Measurements from ENCODE around the gene XCR1. TPM values are rescaled to one million over a fixed set of nuclear protein-coding genes. Genes with fewer than 3 reads are reported as not detected.

Gene XCR1
- total RNA-seq, 1 experiment from 2014 or later: 0.02 TPM

DNA sequence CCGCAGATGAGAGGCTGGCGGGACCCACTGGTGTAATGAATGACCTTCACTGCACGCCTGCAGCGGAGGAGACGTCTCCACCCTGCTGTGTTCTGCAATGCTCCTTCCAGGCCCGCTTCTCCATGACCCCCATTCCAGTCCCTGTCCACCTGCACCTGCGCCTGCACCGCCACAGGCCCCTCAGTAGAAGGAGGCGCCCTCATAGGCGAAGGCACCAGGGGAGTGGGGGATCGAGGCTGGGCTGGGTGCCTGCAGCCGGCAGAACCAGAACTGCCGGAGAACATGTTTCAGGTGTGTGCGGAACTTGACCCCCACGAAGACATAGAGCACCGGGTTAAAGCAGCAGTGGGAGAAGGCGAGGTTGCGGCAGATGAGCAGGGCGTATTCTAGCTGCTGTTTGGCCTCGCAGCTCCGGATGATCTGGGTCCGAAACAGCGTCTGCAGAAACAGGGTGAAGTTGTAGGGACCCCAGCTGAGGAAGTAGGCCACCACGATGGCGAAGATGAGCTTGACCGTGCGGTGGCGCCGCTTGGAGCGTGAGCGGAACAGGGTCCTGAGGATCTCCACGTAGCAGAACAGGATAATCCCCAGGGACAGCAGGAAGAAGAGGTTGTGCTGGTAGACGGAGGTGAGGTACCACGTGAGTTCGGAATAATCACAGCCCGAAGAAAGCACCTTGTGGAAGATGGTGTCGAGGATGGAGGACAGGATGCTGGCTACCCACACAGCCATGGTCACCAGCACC is 6.3 kb downstream of the XCR1 start:
- Mint-ChIP-seq H3K9me3 (peaks cover 9% of the 10 kb centered on the region; the same call in 1 of the 2 replicates), H3K4me1 (no peaks in the 10 kb centered on the region), H3K36me3 (no peaks in the 10 kb centered on the region), H3K27ac (no peak overlapping the region), H3K4me3 (no peak overlapping the region), H3K27me3 (ENCODE audit: low read depth) (peaks cover 6% of the 10 kb centered on the region)
- CTCF ChIA-PET: no interaction called here
- DNase-seq (ENCODE audit: low spot score) (no peak), ATAC-seq (no peak)
- no peak for TF ChIP-seq CREB1 (CRISPR knock-in tag; IDR thresholded peaks at IDR 0.05)
- TF ChIP-seq, protein P1, sequence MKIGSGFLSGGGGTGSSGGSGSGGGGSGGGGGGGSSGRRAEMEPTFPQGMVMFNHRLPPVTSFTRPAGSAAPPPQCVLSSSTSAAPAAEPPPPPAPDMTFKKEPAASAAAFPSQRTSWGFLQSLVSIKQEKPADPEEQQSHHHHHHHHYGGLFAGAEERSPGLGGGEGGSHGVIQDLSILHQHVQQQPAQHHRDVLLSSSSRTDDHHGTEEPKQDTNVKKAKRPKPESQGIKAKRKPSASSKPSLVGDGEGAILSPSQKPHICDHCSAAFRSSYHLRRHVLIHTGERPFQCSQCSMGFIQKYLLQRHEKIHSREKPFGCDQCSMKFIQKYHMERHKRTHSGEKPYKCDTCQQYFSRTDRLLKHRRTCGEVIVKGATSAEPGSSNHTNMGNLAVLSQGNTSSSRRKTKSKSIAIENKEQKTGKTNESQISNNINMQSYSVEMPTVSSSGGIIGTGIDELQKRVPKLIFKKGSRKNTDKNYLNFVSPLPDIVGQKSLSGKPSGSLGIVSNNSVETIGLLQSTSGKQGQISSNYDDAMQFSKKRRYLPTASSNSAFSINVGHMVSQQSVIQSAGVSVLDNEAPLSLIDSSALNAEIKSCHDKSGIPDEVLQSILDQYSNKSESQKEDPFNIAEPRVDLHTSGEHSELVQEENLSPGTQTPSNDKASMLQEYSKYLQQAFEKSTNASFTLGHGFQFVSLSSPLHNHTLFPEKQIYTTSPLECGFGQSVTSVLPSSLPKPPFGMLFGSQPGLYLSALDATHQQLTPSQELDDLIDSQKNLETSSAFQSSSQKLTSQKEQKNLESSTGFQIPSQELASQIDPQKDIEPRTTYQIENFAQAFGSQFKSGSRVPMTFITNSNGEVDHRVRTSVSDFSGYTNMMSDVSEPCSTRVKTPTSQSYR (CRISPR knock-in tag; IDR thresholded peaks at IDR 0.05): no peak
- POLR2A ChIA-PET: no interaction called here

DNA sequence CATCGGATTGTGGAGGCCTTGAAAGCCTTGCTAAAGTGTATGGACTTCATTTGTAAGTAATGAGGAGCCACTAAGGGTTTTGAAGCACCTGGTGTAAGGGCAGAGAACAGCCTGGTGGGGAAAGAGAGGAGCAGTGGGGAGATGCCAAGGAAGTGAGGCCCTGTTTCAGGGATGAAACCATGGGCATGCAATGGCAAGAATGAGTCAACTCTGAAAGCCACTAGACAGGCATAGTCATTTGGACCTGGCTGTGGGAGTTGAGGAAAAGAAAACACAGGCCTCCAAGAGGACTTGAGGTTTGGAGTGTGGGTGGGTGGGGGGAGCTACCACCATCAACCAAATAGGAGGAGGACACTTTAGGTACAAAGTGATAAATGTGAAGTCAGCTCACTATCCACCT is 7.6 kb downstream of the XCR1 start:
- no peak for DNase-seq (ENCODE audit: low spot score)
- ATAC-seq: no peak
- Mint-ChIP-seq H3K4me3 (no peak overlapping the region), H3K27ac (no peak overlapping the region), H3K9me3 (peaks cover 9% of the 10 kb centered on the region; the same call in 1 of the 2 replicates), H3K36me3 (no peaks in the 10 kb centered on the region), H3K27me3 (ENCODE audit: low read depth) (peaks cover 6% of the 10 kb centered on the region), H3K4me1 (no peaks in the 10 kb centered on the region)
- ChIA-PET CTCF (no interaction called here), POLR2A (no interaction called here)
- TF ChIP-seq, protein P2, sequence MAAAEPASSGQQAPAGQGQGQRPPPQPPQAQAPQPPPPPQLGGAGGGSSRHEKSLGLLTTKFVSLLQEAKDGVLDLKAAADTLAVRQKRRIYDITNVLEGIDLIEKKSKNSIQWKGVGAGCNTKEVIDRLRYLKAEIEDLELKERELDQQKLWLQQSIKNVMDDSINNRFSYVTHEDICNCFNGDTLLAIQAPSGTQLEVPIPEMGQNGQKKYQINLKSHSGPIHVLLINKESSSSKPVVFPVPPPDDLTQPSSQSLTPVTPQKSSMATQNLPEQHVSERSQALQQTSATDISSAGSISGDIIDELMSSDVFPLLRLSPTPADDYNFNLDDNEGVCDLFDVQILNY (CRISPR knock-in tag; IDR thresholded peaks at IDR 0.05): no peak
- TF ChIP-seq, protein P3, sequence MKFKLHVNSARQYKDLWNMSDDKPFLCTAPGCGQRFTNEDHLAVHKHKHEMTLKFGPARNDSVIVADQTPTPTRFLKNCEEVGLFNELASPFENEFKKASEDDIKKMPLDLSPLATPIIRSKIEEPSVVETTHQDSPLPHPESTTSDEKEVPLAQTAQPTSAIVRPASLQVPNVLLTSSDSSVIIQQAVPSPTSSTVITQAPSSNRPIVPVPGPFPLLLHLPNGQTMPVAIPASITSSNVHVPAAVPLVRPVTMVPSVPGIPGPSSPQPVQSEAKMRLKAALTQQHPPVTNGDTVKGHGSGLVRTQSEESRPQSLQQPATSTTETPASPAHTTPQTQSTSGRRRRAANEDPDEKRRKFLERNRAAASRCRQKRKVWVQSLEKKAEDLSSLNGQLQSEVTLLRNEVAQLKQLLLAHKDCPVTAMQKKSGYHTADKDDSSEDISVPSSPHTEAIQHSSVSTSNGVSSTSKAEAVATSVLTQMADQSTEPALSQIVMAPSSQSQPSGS (CRISPR knock-in tag; IDR thresholded peaks at IDR 0.05; ENCODE audit: borderline replicate concordance, low read depth): no peak
- TF ChIP-seq HMGXB4 (CRISPR knock-in tag; IDR thresholded peaks at IDR 0.05): no peak
- TF ChIP-seq ZNF219 (CRISPR knock-in tag; IDR thresholded peaks at IDR 0.05; ENCODE audit: borderline replicate concordance): no peak
- no peak for TF ChIP-seq NFYB (CRISPR knock-in tag; conservative IDR thresholded peaks at IDR 0.05; ENCODE audit: low read depth)
- TF ChIP-seq, protein P4, sequence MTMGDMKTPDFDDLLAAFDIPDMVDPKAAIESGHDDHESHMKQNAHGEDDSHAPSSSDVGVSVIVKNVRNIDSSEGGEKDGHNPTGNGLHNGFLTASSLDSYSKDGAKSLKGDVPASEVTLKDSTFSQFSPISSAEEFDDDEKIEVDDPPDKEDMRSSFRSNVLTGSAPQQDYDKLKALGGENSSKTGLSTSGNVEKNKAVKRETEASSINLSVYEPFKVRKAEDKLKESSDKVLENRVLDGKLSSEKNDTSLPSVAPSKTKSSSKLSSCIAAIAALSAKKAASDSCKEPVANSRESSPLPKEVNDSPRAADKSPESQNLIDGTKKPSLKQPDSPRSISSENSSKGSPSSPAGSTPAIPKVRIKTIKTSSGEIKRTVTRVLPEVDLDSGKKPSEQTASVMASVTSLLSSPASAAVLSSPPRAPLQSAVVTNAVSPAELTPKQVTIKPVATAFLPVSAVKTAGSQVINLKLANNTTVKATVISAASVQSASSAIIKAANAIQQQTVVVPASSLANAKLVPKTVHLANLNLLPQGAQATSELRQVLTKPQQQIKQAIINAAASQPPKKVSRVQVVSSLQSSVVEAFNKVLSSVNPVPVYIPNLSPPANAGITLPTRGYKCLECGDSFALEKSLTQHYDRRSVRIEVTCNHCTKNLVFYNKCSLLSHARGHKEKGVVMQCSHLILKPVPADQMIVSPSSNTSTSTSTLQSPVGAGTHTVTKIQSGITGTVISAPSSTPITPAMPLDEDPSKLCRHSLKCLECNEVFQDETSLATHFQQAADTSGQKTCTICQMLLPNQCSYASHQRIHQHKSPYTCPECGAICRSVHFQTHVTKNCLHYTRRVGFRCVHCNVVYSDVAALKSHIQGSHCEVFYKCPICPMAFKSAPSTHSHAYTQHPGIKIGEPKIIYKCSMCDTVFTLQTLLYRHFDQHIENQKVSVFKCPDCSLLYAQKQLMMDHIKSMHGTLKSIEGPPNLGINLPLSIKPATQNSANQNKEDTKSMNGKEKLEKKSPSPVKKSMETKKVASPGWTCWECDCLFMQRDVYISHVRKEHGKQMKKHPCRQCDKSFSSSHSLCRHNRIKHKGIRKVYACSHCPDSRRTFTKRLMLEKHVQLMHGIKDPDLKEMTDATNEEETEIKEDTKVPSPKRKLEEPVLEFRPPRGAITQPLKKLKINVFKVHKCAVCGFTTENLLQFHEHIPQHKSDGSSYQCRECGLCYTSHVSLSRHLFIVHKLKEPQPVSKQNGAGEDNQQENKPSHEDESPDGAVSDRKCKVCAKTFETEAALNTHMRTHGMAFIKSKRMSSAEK (CRISPR knock-in tag; IDR thresholded peaks at IDR 0.05; ENCODE audit: borderline replicate concordance): no peak
- TF ChIP-seq ZNF671 (CRISPR knock-in tag; IDR thresholded peaks at IDR 0.05): no peak
- no peak for TF ChIP-seq TCF7 (CRISPR knock-in tag; IDR thresholded peaks at IDR 0.05; ENCODE audit: low read depth)
- TF ChIP-seq ZNF138 (CRISPR knock-in tag; conservative IDR thresholded peaks at IDR 0.05): no peak
- no peak for TF ChIP-seq NR2C2 (CRISPR knock-in tag; IDR thresholded peaks at IDR 0.05)
- TF ChIP-seq NFE2L1 (CRISPR knock-in tag; IDR thresholded peaks at IDR 0.05): no peak
- TF ChIP-seq GRHL2 (CRISPR knock-in tag; IDR thresholded peaks at IDR 0.05; ENCODE audit: insufficient replicate concordance, severe bottlenecking): no peak
- TF ChIP-seq, protein P5, sequence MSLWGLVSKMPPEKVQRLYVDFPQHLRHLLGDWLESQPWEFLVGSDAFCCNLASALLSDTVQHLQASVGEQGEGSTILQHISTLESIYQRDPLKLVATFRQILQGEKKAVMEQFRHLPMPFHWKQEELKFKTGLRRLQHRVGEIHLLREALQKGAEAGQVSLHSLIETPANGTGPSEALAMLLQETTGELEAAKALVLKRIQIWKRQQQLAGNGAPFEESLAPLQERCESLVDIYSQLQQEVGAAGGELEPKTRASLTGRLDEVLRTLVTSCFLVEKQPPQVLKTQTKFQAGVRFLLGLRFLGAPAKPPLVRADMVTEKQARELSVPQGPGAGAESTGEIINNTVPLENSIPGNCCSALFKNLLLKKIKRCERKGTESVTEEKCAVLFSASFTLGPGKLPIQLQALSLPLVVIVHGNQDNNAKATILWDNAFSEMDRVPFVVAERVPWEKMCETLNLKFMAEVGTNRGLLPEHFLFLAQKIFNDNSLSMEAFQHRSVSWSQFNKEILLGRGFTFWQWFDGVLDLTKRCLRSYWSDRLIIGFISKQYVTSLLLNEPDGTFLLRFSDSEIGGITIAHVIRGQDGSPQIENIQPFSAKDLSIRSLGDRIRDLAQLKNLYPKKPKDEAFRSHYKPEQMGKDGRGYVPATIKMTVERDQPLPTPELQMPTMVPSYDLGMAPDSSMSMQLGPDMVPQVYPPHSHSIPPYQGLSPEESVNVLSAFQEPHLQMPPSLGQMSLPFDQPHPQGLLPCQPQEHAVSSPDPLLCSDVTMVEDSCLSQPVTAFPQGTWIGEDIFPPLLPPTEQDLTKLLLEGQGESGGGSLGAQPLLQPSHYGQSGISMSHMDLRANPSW (CRISPR knock-in tag; conservative IDR thresholded peaks at IDR 0.05; ENCODE audit: low read depth): no peak
- TF ChIP-seq NFATC4 (CRISPR knock-in tag; IDR thresholded peaks at IDR 0.05): no peak
- no peak for TF ChIP-seq NR1H2 (CRISPR knock-in tag; IDR thresholded peaks at IDR 0.05)
